H1 (cell line): Measurements from ENCODE around the gene OST4. TPM values are rescaled to one million over a fixed set of nuclear protein-coding genes. Genes with fewer than 3 reads are reported as not detected.

Experiments
- CTCF ChIA-PET: fragments of 300-600 bp; sonication (Branson Sonifier 250); formaldehyde crosslinking; loops from one replicate; lab custom pipeline; 2021; ENCODE audit not compliant: partially characterized antibody; lab: Charles Lee
- POLR2A ChIA-PET: fragments of 300-600 bp; sonication (Branson Sonifier 250); formaldehyde crosslinking; loops from one replicate; lab custom pipeline; 2021; ENCODE audit warnings: inconsistent platforms; ENCODE audit not compliant: partially characterized antibody; lab: Charles Lee
- DNase-seq, 2 experiments: peaks; one replicate each; pipeline versions ENCODE4 v3.0.0 to v3.0.0-alpha.2; 2010 to 2022; ENCODE audit warnings: low spot score in 2 of 2, low read depth in 1 of 2, mixed read lengths in 1 of 2
- FAIRE-seq: peaks from 2 replicates; lab custom pipeline; 2011; peaks lifted over from hg19 to GRCh38; lab: Jason Lieb, UNC
- H2AFZ ChIP-seq: 2 replicates; pipeline ENCODE4 v1.8.1; 2012; ENCODE audit warnings: low read length, inconsistent platforms
- H2AK5ac ChIP-seq: 2 replicates; pipeline ENCODE4 v1.6.1; 2013; ENCODE audit warnings: low read depth, low read length
- H2BK120ac ChIP-seq: replicated peaks from 2 replicates; pipeline ENCODE3; 2013; ENCODE audit warnings: low read depth, low read length, inconsistent platforms
- H2BK12ac ChIP-seq: 2 replicates; pipeline ENCODE4 v1.6.1; 2013; ENCODE audit warnings: low read depth, low read length
- H2BK15ac ChIP-seq: 2 replicates; pipeline ENCODE4 v1.6.1; 2013; ENCODE audit warnings: low read length
- H2BK20ac ChIP-seq: 2 replicates; pipeline ENCODE4 v1.6.1; 2013; ENCODE audit warnings: low read length
- H2BK5ac ChIP-seq: 2 replicates; pipeline ENCODE4 v1.6.1; 2013; ENCODE audit warnings: low read depth, low read length
- H3K14ac ChIP-seq: 2 replicates; pipeline ENCODE4 v1.6.1; 2013; ENCODE audit warnings: inconsistent platforms; ENCODE audit not compliant: insufficient read length
- H3K18ac ChIP-seq: 2 replicates; pipeline ENCODE4 v1.6.1; 2013; ENCODE audit warnings: low read length; ENCODE audit errors: extremely low read depth
- H3K23ac ChIP-seq: 2 replicates; pipeline ENCODE4 v1.6.1; 2013; ENCODE audit warnings: inconsistent platforms; ENCODE audit not compliant: insufficient read length
- H3K23me2 ChIP-seq: 2 replicates; pipeline ENCODE4 v1.6.1; 2013; ENCODE audit warnings: low read depth, low read length
- H3K27ac ChIP-seq: 2 replicates; pipeline ENCODE4 v1.6.1; 2011; ENCODE audit warnings: low read depth, low read length, inconsistent platforms
- H3K27me3 ChIP-seq, 4 experiments: replicated peaks in 1 of 4; 1 replicate in 1 of 4; 2 replicates in 3 of 4; pipeline versions ENCODE4 v1.6.1 to v1.8.1; 2011 to 2013; ENCODE audit warnings: low read length in 3 of 4, mild to moderate bottlenecking in 3 of 4, inconsistent platforms in 2 of 4, mixed read lengths in 2 of 4, moderate library complexity in 1 of 4; ENCODE audit not compliant: control insufficient read depth in 3 of 4, insufficient read depth in 3 of 4; ENCODE audit errors: extremely low read depth in 1 of 4
- H3K36me3 ChIP-seq, 4 experiments: 2 replicates each; pipeline versions ENCODE4 v1.6.1 to v1.8.1; 2011 to 2013; ENCODE audit warnings: mild to moderate bottlenecking in 4 of 4, low read length in 3 of 4, moderate library complexity in 2 of 4, control low read depth in 1 of 4, inconsistent platforms in 1 of 4; ENCODE audit not compliant: insufficient read depth in 4 of 4, control insufficient read depth in 2 of 4
- H3K4ac ChIP-seq: replicated peaks from 2 replicates; pipeline ENCODE3; 2013; ENCODE audit warnings: low read length, low read depth, mixed read lengths, inconsistent platforms; ENCODE audit not compliant: insufficient read length
- H3K4me1 ChIP-seq, 4 experiments: replicated peaks in 1 of 4; 1 replicate in 1 of 4; 2 replicates in 3 of 4; pipeline versions ENCODE4 v1.6.1 to v1.8.1; 2011 to 2013; ENCODE audit warnings: low read length in 3 of 4, inconsistent platforms in 2 of 4, mixed read lengths in 1 of 4; ENCODE audit not compliant: insufficient read depth in 4 of 4, control insufficient read depth in 3 of 4
- H3K4me2 ChIP-seq, 2 experiments: 2 replicates each; pipeline versions ENCODE4 v1.6.1 to v1.8.1; 2011 to 2013; ENCODE audit warnings: low read depth in 2 of 2, low read length in 2 of 2, control low read depth in 1 of 2, inconsistent platforms in 1 of 2, mild to moderate bottlenecking in 1 of 2; ENCODE audit not compliant: insufficient read depth in 1 of 2
- H3K4me3 ChIP-seq, 4 experiments: fragments of 200-600, 300-600 bp in 1 of 4; sonication (generic), shearing (Covaris generic), sonication (Bioruptor Twin) in 1 of 4; 2 replicates each; pipeline versions ENCODE4 v1.5.1 to v1.8.1; 2011 to 2016; ENCODE audit warnings: low read length in 4 of 4, low read depth in 3 of 4, control low read depth in 2 of 4, inconsistent platforms in 2 of 4, mild to moderate bottlenecking in 2 of 4, mixed read lengths in 1 of 4, moderate library complexity in 1 of 4; ENCODE audit not compliant: insufficient read depth in 2 of 4; ENCODE audit errors: extremely low read depth in 1 of 4
- H3K56ac ChIP-seq: replicated peaks from 2 replicates; pipeline ENCODE3; 2013; ENCODE audit warnings: low read depth, mild to moderate bottlenecking, mixed read lengths, low read length, inconsistent platforms; ENCODE audit not compliant: insufficient read length
- H3K79me1 ChIP-seq: 2 replicates; pipeline ENCODE4 v1.6.1; 2013; ENCODE audit warnings: low read depth, low read length, control low read depth
- H3K79me2 ChIP-seq, 2 experiments: 2 replicates each; pipeline versions ENCODE4 v1.6.1 to v1.8.1; 2012 to 2013; ENCODE audit warnings: low read length in 2 of 2, mild to moderate bottlenecking in 2 of 2, inconsistent platforms in 1 of 2; ENCODE audit not compliant: insufficient read depth in 2 of 2, control insufficient read depth in 1 of 2
- H3K9ac ChIP-seq, 4 experiments: replicated peaks in 1 of 4; 1 replicate in 1 of 4; 2 replicates in 3 of 4; pipeline versions ENCODE4 v1.6.1 to v1.8.1; 2011 to 2013; ENCODE audit warnings: low read depth in 3 of 4, low read length in 3 of 4, control low read depth in 2 of 4, mild to moderate bottlenecking in 2 of 4, moderate library complexity in 2 of 4, inconsistent platforms in 1 of 4; ENCODE audit errors: extremely low read depth in 1 of 4
- H3K9me3 ChIP-seq, 2 experiments: 2 replicates each; pipeline versions ENCODE4 v1.6.1 to v1.8.1; 2012 to 2013; ENCODE audit warnings: mild to moderate bottlenecking in 2 of 2, moderate library complexity in 2 of 2, control low read depth in 1 of 2, inconsistent platforms in 1 of 2, low read depth in 1 of 2, low read length in 1 of 2, mixed read lengths in 1 of 2; ENCODE audit not compliant: insufficient read depth in 2 of 2
- H4K20me1 ChIP-seq, 2 experiments: replicated peaks in 1 of 2; 2 replicates each; pipeline versions ENCODE3 to v1.8.1; 2011 to 2013; ENCODE audit warnings: inconsistent platforms in 2 of 2, low read length in 2 of 2, mild to moderate bottlenecking in 1 of 2; ENCODE audit not compliant: insufficient read depth in 2 of 2, control insufficient read depth in 1 of 2
- H4K5ac ChIP-seq: 2 replicates; pipeline ENCODE4 v1.6.1; 2013; ENCODE audit warnings: low read length, low read depth, mixed read lengths, inconsistent platforms; ENCODE audit not compliant: insufficient read length
- H4K8ac ChIP-seq: 2 replicates; pipeline ENCODE4 v1.8.0; 2013; ENCODE audit warnings: mild to moderate bottlenecking, moderate library complexity, low read length, inconsistent platforms; ENCODE audit not compliant: insufficient read depth; ENCODE audit errors: extremely low read depth
- H4K91ac ChIP-seq: replicated peaks from 2 replicates; pipeline ENCODE3; 2013; ENCODE audit warnings: low read length, mixed read lengths, inconsistent platforms; ENCODE audit not compliant: insufficient read length
- ASH2L ChIP-seq: fragments of 200-600, 300-600 bp; sonication (generic); IDR thresholded peaks from one replicate; pipeline ENCODE4 v1.7.1; 2017; ENCODE audit warnings: low read length
- BACH1 ChIP-seq: IDR thresholded peaks from 2 replicates; pipeline ENCODE4 v1.6.1; 2012; ENCODE audit warnings: low read length, improper control_type of control experiment
- CBX8 ChIP-seq: fragments of 300-800, 300-1000 bp; sonication (generic); IDR thresholded peaks from 2 replicates; pipeline ENCODE4 v1.7.1; 2016; ENCODE audit warnings: low read depth, low read length, borderline replicate concordance
- CREB1 ChIP-seq: IDR thresholded peaks from 2 replicates; pipeline ENCODE4 v1.6.1; 2012; ENCODE audit warnings: inconsistent platforms
- EZH2 ChIP-seq: fragments of 200-600 bp; sonication (generic); IDR thresholded peaks from 2 replicates; pipeline ENCODE4 v1.7.1; 2012; ENCODE audit warnings: low read depth, mild to moderate bottlenecking, moderate library complexity, low read length, inconsistent platforms; ENCODE audit not compliant: severe bottlenecking
- FOSL1 ChIP-seq: IDR thresholded peaks from 2 replicates; pipeline ENCODE4 v1.6.1; 2011; ENCODE audit warnings: mild to moderate bottlenecking, low read depth, low read length, moderate library complexity; ENCODE audit not compliant: insufficient read depth
- HDAC6 ChIP-seq: IDR thresholded peaks from one replicate; pipeline ENCODE4 v1.7.1; 2012; ENCODE audit warnings: low read depth, mild to moderate bottlenecking, inconsistent platforms, low read length, moderate library complexity
- KDM1A ChIP-seq: fragments of 200-600, 300-600 bp; sonication (generic); IDR thresholded peaks from 2 replicates; pipeline ENCODE4 v1.7.1; 2016; ENCODE audit warnings: mild to moderate bottlenecking, low read length, borderline replicate concordance
- SP1 ChIP-seq: IDR thresholded peaks from 2 replicates; pipeline ENCODE4 v1.6.1; 2011; ENCODE audit warnings: low read depth, low read length
- TBP ChIP-seq: IDR thresholded peaks from 2 replicates; pipeline ENCODE4 v1.6.1; 2011; ENCODE audit warnings: low read depth, low read length, improper control_type of control experiment
- TCF12 ChIP-seq: IDR thresholded peaks from 2 replicates; pipeline ENCODE4 v1.6.1; 2011; ENCODE audit warnings: low read depth, mild to moderate bottlenecking, low read length
- WGBS, 2 experiments: shearing (Covaris generic) in 1 of 2; methylation state at CpG; one replicate each; pipeline versions ENCODE4 v1.1.6 to v1.1.7; 2013 to 2015; ENCODE audit warnings: low lambda C conversion rate in 2 of 2, mixed read lengths in 2 of 2, inconsistent platforms in 1 of 2, low coverage in 1 of 2, missing lambda C conversion rate in 1 of 2; ENCODE audit not compliant: insufficient replicate concordance in 2 of 2, insufficient coverage in 1 of 2, insufficient read length in 1 of 2; ENCODE audit errors: extremely low coverage in 1 of 2, missing lambda C conversion rate in 1 of 2; 5-methylcytosine and 5-hydroxymethylcytosine counted together
- polyA plus RNA-seq, 7 experiments: library from polyadenylated mRNA; depleted of rRNA in 3 of 7; stranded (reverse) in 5 of 7; unstranded in 2 of 7; fragments of >200 nt in 5 of 7; fragments of 200-250 nt in 2 of 7; gene quantifications; 1 replicate in 5 of 7; 2 replicates in 1 of 7; 4 replicates in 1 of 7; pipeline versions ENCODE4 v1.2.1 to v1.2.3, GENCODE V29; 2011 to 2013; ENCODE audit warnings: missing spikeins in 2 of 7, mixed read lengths in 2 of 7
- total RNA-seq: library from RNA; stranded (reverse); fragmentation: NEBNext Ultra II Directional; extraction: Animal tissue kit (Norgen Biotek cat#: 25700); gene quantifications from 2 replicates; pipeline ENCODE4 v1.2.1, GENCODE V29; 2021
- TF ChIP-seq, protein P1 (sequence below): IDR thresholded peaks from 2 replicates; pipeline ENCODE4 v1.6.1; 2011; ENCODE audit warnings: low read length, improper control_type of control experiment

OST4 gene
- total and polyA plus RNA-seq, 2 of the 8 experiments (the other 6 are each of a cell fraction or from before 2014, with no cell fraction given), result 225 to 865 TPM

DNA sequence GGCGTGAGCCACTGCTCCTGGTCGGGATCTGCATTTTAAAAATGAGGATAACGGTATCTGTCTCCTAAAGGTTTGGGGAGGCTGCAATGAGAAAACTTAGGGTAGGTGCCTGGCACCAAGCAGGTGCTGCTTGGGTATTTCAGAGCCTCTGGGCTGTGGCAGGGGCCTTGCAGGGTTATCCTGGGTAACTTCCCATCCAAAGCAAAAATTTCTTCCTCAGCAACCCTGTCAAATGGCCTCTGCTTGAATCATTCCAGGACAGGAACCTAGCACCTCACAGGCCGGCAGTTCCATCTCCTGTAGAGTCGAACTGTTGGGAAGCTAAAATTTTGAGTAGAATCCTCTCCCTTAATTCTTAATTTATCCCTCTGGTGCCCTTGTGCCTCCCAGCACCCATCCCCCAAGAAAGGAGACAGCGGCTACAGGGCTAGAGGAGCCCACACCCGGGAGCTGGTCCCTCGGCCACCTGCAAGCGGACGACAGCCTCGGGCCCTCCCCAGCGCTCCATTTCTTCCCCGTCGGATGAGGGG is 46.6 kb upstream of the OST4 start:
- Histone ChIP-seq H4K91ac (no peak overlapping the region), H2BK15ac (no peak overlapping the region), H2AFZ (peak overlapping the region; percentile 86; the same call in 1 of the 2 replicates), H3K18ac (peak overlapping the region; percentile 51; the same call in 1 of the 2 replicates), H3K9ac (no peak overlapping the region), H4K20me1 (no peaks in the 10 kb centered on the region), H3K27me3 (peaks cover 8 to 56% (median 42%) of the 10 kb centered on the region in 4 experiments), H3K4ac (no peak overlapping the region), H4K5ac (no peak overlapping the region), H2BK12ac (no peak overlapping the region), H3K4me2 (peak overlapping the region; percentile 94 to 98), H2BK120ac (no peak overlapping the region), H2AK5ac (no peak overlapping the region), H3K23ac (no peak overlapping the region), H3K4me3 (peak overlapping the region; percentile 40 to 68 (median 52)), H4K8ac (peak overlapping the region; percentile 88; the same call in 1 of the 2 replicates), H3K79me2 (no peaks in the 10 kb centered on the region), H3K23me2 (peaks cover 10% of the 10 kb centered on the region), H3K9me3 (no peaks in the 10 kb centered on the region), H3K79me1 (no peaks in the 10 kb centered on the region), H3K56ac (no peak overlapping the region), H2BK5ac (no peak overlapping the region), H3K27ac (no peak overlapping the region), H3K14ac (no peak overlapping the region), H2BK20ac (no peak overlapping the region), H3K36me3 (no peaks in the 10 kb centered on the region), H3K4me1 (peaks cover 0 to 12% (median 7%) of the 10 kb centered on the region in 4 experiments; a peak in 5 of 7 replicates)
- 53% methylated on average over 10 of the region's 14 CpGs; no CpG with 5 or more reads in 1 of the 2 experiments for WGBS, 2 experiments
- DNase-seq (no peak), FAIRE-seq (no peak)
- POLR2A ChIA-PET, result interaction anchor here (0.6 to 1.5 kb wide), 7 partner anchors 8 to 63 kb away, joined by 3 to 5 read pairs (median 4); partner anchors contain the start of gene PREB
- CTCF ChIA-PET, result interaction anchor here (0.7 to 1.2 kb wide), 4 partner anchors 8 to 52 kb away, joined by 3 to 6 read pairs (median 4); no protein-coding TSS in a partner anchor
- no peak for TF ChIP-seq BACH1
- no peak for TF ChIP-seq CBX8
- TF ChIP-seq CREB1, result no peak
- no peak for TF ChIP-seq TCF12
- TF ChIP-seq HDAC6, result no peak
- TF ChIP-seq, protein P1, sequence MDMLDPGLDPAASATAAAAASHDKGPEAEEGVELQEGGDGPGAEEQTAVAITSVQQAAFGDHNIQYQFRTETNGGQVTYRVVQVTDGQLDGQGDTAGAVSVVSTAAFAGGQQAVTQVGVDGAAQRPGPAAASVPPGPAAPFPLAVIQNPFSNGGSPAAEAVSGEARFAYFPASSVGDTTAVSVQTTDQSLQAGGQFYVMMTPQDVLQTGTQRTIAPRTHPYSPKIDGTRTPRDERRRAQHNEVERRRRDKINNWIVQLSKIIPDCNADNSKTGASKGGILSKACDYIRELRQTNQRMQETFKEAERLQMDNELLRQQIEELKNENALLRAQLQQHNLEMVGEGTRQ, result no peak
- TF ChIP-seq SP1, result no peak
- no peak for TF ChIP-seq EZH2
- TF ChIP-seq KDM1A, result no peak
- TF ChIP-seq FOSL1, result no peak
- TF ChIP-seq TBP, result no peak
- no peak for TF ChIP-seq ASH2L
